ENCODE data around the gene CALHM4. TPM values are rescaled to one million over a fixed set of nuclear protein-coding genes. Genes with fewer than 3 reads are reported as not detected.

The CALHM4 gene
- total RNA-seq, 1 experiment from 2014 or later, result not detected

DNA sequence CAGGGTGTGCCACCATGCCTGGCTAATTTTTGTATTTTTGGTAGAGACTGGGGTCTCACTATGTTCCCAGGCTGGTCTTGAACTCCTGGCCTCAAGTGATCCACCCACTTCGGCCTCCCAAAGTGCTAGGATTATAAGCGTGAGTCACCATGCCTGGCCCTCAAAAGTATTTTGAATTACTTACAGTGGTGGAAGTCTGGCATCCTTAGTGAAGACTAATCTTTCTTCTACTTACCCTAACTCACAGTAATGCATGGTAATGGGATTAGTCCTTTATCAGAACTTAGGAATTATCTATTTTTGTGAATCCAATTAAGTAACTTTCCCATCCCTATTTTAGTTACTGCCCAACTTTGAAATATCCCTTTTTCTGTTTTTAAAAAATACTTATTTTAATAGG, 21.7 kb downstream of the CALHM4 start:
- Histone ChIP-seq H3K27me3 (replicated peaks; ENCODE audit: insufficient read depth, low read depth, low read length, poor library complexity) (no peaks in the 10 kb centered on the region), H3K27ac (ENCODE audit: low read depth, low read length, poor library complexity, severe bottlenecking) (no peak overlapping the region), H3K36me3 (ENCODE audit: insufficient read depth, low read length, poor library complexity, severe bottlenecking) (peaks cover 9% of the 10 kb centered on the region), H3K9me3 (ENCODE audit: low read depth, low read length, poor library complexity, severe bottlenecking) (no peaks in the 10 kb centered on the region), H3K4me3 (ENCODE audit: low read depth, low read length, poor library complexity, severe bottlenecking) (no peak overlapping the region), H3K4me1 (ENCODE audit: insufficient read depth, low read length, poor library complexity, severe bottlenecking) (peaks cover 18% of the 10 kb centered on the region)
- intact Hi-C loops (cut with micrococcal nuclease; ENCODE audit: unreplicated experiment), result no loop called here
- ChIA-PET POLR2A (ENCODE audit: low non-redundant PET) (no interaction called here), CTCF (no interaction called here)
- no TSS peak for BruUV-seq (replicated peaks)
- TF ChIP-seq, protein P1, sequence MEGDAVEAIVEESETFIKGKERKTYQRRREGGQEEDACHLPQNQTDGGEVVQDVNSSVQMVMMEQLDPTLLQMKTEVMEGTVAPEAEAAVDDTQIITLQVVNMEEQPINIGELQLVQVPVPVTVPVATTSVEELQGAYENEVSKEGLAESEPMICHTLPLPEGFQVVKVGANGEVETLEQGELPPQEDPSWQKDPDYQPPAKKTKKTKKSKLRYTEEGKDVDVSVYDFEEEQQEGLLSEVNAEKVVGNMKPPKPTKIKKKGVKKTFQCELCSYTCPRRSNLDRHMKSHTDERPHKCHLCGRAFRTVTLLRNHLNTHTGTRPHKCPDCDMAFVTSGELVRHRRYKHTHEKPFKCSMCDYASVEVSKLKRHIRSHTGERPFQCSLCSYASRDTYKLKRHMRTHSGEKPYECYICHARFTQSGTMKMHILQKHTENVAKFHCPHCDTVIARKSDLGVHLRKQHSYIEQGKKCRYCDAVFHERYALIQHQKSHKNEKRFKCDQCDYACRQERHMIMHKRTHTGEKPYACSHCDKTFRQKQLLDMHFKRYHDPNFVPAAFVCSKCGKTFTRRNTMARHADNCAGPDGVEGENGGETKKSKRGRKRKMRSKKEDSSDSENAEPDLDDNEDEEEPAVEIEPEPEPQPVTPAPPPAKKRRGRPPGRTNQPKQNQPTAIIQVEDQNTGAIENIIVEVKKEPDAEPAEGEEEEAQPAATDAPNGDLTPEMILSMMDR (conservative IDR thresholded peaks at IDR 0.05; ENCODE audit: low read depth, low read length), result no peak
- peak; percentile 77 for DNase-seq (ENCODE audit: low spot score)

DNA sequence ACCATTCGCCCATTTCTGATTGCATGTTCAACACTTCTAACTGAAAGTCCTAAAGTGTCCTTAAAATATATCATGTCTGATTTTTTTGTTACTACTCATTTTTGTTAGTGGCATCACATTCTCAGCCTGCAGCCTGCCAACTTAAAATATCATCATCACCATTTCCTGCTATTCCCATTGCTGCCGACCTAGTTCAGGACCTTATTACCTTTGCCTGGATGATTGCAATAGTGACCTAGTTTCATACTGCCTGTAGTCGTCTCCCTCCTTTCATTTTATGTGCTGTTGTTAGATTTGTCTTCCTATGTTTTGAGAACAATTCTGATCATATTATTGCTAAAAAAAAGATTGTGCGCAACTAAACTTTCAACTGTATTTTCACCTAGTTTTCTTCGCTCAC, 23.9 kb downstream of the CALHM4 start:
- peaks cover 11% of the 10 kb centered on the region for H3K36me3 ChIP-seq (ENCODE audit: insufficient read depth, low read length, poor library complexity, severe bottlenecking)
- H3K27me3 ChIP-seq (replicated peaks; ENCODE audit: insufficient read depth, low read depth, low read length, poor library complexity), result no peaks in the 10 kb centered on the region
- TF ChIP-seq, protein P1 (conservative IDR thresholded peaks at IDR 0.05; ENCODE audit: low read depth, low read length), result no peak
- no peak for TF ChIP-seq EZH2 (IDR thresholded peaks at IDR 0.05; ENCODE audit: borderline replicate concordance, low read depth, low read length, poor library complexity, severe bottlenecking)
- no peak for DNase-seq (ENCODE audit: low spot score)
- no TSS peak for BruUV-seq (replicated peaks)
- intact Hi-C loops (cut with micrococcal nuclease; ENCODE audit: unreplicated experiment), result no loop called here
- peaks cover 16% of the 10 kb centered on the region for H3K4me1 ChIP-seq (ENCODE audit: insufficient read depth, low read length, poor library complexity, severe bottlenecking)
- no peak overlapping the region for H3K27ac ChIP-seq (ENCODE audit: low read depth, low read length, poor library complexity, severe bottlenecking)
- ChIA-PET POLR2A (ENCODE audit: low non-redundant PET) (no interaction called here), CTCF (no interaction called here)
- no peak overlapping the region for H3K4me3 ChIP-seq (ENCODE audit: low read depth, low read length, poor library complexity, severe bottlenecking)
- no peaks in the 10 kb centered on the region for H3K9me3 ChIP-seq (ENCODE audit: low read depth, low read length, poor library complexity, severe bottlenecking)

DNA sequence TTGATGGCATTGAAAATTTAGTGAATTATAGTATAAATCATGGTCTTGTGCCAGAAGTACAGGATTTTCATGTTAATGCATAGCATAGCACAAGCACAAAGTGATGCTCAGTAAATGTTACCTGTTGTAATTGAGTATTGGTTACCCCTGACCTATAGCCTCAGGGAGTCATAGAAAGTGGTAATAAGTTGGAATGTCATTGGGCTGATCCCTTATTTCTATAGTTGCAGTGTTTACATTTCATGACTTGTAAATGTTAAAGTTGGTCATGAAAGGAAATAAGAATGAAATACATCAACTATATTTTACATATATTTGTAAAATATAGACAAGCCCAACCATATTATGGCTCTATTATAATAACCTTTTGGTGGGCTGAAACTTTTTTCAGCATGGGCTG, 24.8 kb downstream of the CALHM4 start:
- TF ChIP-seq EZH2 (IDR thresholded peaks at IDR 0.05; ENCODE audit: borderline replicate concordance, low read depth, low read length, poor library complexity, severe bottlenecking), result no peak
- TF ChIP-seq, protein P1 (conservative IDR thresholded peaks at IDR 0.05; ENCODE audit: low read depth, low read length), result no peak
- no TSS peak for BruUV-seq (replicated peaks)
- no peak for DNase-seq (ENCODE audit: low spot score)
- peaks cover 8% of the 10 kb centered on the region for H3K4me1 ChIP-seq (ENCODE audit: insufficient read depth, low read length, poor library complexity, severe bottlenecking)
- peaks cover 13% of the 10 kb centered on the region for H3K36me3 ChIP-seq (ENCODE audit: insufficient read depth, low read length, poor library complexity, severe bottlenecking)
- intact Hi-C loops (cut with micrococcal nuclease; ENCODE audit: unreplicated experiment), result no loop called here
- CTCF ChIA-PET, result no interaction called here
- POLR2A ChIA-PET (ENCODE audit: low non-redundant PET), result no interaction called here
- no peaks in the 10 kb centered on the region for H3K27me3 ChIP-seq (replicated peaks; ENCODE audit: insufficient read depth, low read depth, low read length, poor library complexity)
- no peaks in the 10 kb centered on the region for H3K9me3 ChIP-seq (ENCODE audit: low read depth, low read length, poor library complexity, severe bottlenecking)
- no peak overlapping the region for H3K4me3 ChIP-seq (ENCODE audit: low read depth, low read length, poor library complexity, severe bottlenecking)
- no peak overlapping the region for H3K27ac ChIP-seq (ENCODE audit: low read depth, low read length, poor library complexity, severe bottlenecking)
